NCI-H748 (cell line): ENCODE data around the gene EPOP.
A peak's percentile ranks its signal among the peaks of the same experiment; 100 is the strongest.

Experiments
- DNase-seq: peaks from one replicate; lab custom pipeline; 2025; ENCODE audit not compliant: unreplicated experiment; lab: John Stamatoyannopoulos, UW

Gene EPOP

GRCh38 chr17:38674014-38674748 lies 576 bp downstream of the EPOP start:
- DNase-seq: peak; percentile 70

- peak; percentile 24 for DNase-seq
Measured at GRCh38 chr17:38673707-38674013, 1.1 kb downstream of the EPOP start.

- no peak for DNase-seq
Measured at GRCh38 chr17:38672788-38673706, 1.7 kb downstream of the EPOP start.

GRCh38 chr17:38671939-38672720 lies 2.6 kb downstream of the EPOP start:
- no peak for DNase-seq

- no peak for DNase-seq
Measured at GRCh38 chr17:38669520-38669919, 5.2 kb downstream of the EPOP start.

GRCh38 chr17:38667787-38668122 lies 7.0 kb downstream of the EPOP start:
- no peak for DNase-seq

GRCh38 chr17:38667099-38667786 lies 7.5 kb downstream of the EPOP start:
- DNase-seq: peak; percentile 72

- no peak for DNase-seq
Measured at GRCh38 chr17:38663964-38664644, 10.7 kb downstream of the EPOP start.

- peak; percentile 81 for DNase-seq
Measured at GRCh38 chr17:38663125-38663751, 11.5 kb downstream of the EPOP start.

GRCh38 chr17:38660097-38661025 lies 14.4 kb downstream of the EPOP start:
- no peak for DNase-seq

GRCh38 chr17:38659415-38659814 lies 15.3 kb downstream of the EPOP start:
- no peak for DNase-seq

GRCh38 chr17:38658741-38659345 lies 15.9 kb downstream of the EPOP start:
- DNase-seq: no peak

- no peak for DNase-seq
Measured at GRCh38 chr17:38657824-38658740, 16.7 kb downstream of the EPOP start.

- no peak for DNase-seq
Measured at GRCh38 chr17:38656959-38657823, 17.6 kb downstream of the EPOP start.

GRCh38 chr17:38654411-38655398 lies 20.1 kb downstream of the EPOP start:
- DNase-seq: no peak
